GM19397 (cell line): ENCODE results near the gene ZBTB7C.

ENCODE experiments used
- ATAC-seq: cut with Tn5 transposase; IDR thresholded peaks from one replicate; pipeline ENCODE4 v1.9.1; 2021; ENCODE audit warnings: mild to moderate bottlenecking, moderate library complexity; ENCODE audit not compliant: unreplicated experiment

Gene ZBTB7C

DNA sequence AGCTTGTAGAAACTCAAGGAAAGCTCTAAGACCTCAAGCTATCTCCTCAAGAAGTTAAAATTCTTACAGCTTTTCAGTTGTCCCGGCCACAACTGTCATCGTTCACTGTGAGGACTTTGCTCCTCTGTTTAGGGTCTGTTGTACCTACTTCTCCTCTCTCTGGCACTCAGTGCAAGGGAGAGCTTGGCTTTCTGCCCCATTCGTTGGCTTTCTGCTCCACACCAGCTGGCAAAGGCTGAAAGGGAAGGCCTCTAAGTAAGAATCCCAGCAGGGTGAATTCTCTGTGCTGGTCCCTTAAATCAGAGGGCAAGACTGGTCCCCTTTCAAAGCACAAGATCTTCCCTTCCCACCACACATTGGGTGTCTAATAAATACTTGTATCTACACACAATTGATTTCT is 17.3 kb downstream of the ZBTB7C start:
- ATAC-seq = no peak

DNA sequence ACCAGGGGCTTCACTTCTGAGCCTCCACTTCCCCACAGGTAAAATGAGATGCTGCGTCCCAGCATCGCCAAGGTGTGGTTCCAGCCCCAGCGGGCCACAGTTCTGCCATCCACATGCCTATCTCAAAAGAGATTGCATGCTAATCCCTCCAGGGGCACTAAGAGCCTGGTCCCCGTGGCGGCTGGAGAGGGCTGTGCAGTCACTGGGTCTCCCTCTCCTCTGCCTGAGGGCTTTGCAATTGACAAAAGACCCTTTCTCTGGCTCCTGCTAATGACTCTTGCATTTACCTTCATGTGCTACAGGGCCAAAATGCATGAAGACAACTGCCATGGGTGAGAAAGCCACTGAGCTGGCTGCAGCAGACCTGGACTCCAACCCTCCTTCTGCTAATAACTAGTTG is 18.5 kb downstream of the ZBTB7C start:
- ATAC-seq = no peak

GRCh38 chr18:48388478-48388877 is 20.7 kb downstream of the ZBTB7C start:
- ATAC-seq = no peak

- ATAC-seq = no peak
Observed at GRCh38 chr18:48387300-48387699, 21.9 kb downstream of the ZBTB7C start.

DNA sequence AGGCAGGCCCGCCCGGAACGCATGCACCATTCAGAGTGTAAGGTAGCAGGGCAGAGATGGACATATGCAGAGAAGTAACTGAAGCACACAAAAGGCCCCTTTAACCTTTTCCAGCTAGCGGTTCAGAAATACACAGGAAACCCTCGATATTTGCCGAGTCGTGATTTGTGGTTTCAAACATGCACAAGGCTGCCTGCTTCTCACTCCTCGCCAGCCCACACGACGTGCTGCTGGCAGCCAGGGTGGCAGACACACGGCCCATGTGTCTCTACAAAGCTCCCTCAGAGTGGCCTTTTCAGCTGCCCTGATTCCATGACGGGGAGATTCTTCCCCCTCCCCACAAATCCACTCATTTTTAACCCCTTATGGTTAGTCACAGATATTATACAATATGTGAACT is 23.6 kb downstream of the ZBTB7C start:
- no peak for ATAC-seq

GRCh38 chr18:48376934-48377333 is 32.2 kb downstream of the ZBTB7C start:
- no peak for ATAC-seq

GRCh38 chr18:48376406-48376805 is 32.8 kb downstream of the ZBTB7C start:
- ATAC-seq = no peak

GRCh38 chr18:48375150-48375800 is 33.9 kb downstream of the ZBTB7C start:
- no peak for ATAC-seq

- ATAC-seq = no peak
Observed at GRCh38 chr18:48374423-48375149, 34.6 kb downstream of the ZBTB7C start.

DNA sequence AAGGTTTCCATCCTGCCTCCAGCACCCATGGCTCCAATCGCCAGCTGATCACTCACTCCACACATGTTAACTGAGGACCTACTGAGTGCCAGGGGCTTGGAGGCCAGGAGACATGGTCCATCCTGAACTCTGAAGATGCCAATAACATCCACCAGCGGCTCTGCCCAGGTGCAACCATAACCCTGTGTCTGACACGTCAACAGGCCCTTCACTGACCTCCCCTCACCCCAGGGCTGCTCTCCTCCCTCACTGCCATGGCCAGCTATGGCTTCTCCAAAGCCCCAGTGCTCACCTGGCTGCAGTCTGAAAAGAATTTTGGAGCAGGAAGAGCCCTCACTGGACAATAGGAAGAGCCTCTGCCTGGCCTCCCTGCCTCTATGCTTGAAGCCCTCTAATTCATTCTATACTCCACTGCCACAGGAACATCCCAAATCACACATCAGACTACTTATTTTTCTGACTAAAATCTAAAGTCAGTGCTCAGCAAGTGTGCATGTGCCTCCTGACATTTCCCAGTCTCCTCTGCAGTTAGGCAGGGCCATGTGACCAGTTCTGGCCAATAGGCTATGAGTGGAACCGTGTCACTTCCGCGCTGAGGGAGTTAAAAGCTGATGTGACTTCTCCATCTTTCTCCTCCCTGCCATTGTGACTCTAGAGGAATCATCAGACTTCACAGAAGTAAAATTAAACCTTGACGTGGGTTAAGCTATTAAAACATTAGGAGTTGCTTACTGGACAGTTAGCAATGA is 37.2 kb downstream of the ZBTB7C start:
- ATAC-seq = no peak

DNA sequence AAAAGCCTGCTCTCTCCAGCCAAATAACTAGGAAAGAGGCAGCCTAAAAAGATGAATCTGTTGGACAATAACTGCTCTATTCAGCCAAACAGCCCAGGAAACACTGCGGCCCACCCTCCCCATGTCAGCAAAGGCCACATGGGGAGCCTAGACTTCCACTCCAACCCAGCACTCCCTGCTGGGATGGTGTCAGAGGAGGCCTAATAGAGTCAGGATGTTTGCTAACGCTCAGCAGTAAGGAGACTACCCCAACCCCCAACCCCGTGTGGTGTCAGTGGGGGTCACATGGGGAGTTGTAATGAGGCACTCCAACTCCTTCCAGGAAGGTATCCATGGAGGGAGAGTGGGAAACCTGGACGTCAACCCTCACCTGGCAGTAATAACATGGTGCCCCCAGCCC is 41.6 kb downstream of the ZBTB7C start:
- ATAC-seq = no peak

- ATAC-seq = no peak
Observed at GRCh38 chr18:48365965-48366364, 43.2 kb downstream of the ZBTB7C start.

- no peak for ATAC-seq
Observed at GRCh38 chr18:48364146-48364545, 45.0 kb downstream of the ZBTB7C start.

- ATAC-seq = no peak
Observed at GRCh38 chr18:48363175-48363574, 46.0 kb downstream of the ZBTB7C start.

- ATAC-seq = no peak
Observed at GRCh38 chr18:48361801-48362200, 47.4 kb downstream of the ZBTB7C start.

GRCh38 chr18:48360376-48361021 is 48.7 kb downstream of the ZBTB7C start:
- ATAC-seq = no peak

GRCh38 chr18:48359626-48360025 is 49.6 kb downstream of the ZBTB7C start:
- no peak for ATAC-seq

DNA sequence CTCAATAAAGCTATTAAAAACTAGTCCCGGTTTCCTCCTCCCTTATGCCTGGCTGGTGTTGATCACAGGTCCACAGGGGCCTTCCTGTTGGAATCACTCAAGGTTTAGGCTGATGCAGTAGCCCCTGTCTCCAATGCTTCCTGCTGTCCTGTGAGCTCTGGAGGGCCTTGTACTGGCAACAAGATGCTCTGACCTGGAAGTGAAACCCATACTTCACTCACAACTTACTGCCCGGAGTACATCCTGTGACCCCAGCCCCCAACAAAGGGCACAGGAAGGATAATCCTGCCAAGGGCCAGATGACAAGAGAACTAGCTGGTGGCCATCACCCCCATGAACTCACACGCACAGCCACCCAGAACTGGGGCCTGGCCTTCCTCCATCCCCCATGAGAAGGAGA is 50.3 kb downstream of the ZBTB7C start:
- ATAC-seq = no peak

GRCh38 chr18:48356909-48357631 is 52.1 kb downstream of the ZBTB7C start:
- ATAC-seq = no peak

GRCh38 chr18:48356151-48356745 is 52.9 kb downstream of the ZBTB7C start:
- ATAC-seq = no peak
